Measurements from ENCODE around the gene CTNNA1.

CTNNA1 gene

DNA sequence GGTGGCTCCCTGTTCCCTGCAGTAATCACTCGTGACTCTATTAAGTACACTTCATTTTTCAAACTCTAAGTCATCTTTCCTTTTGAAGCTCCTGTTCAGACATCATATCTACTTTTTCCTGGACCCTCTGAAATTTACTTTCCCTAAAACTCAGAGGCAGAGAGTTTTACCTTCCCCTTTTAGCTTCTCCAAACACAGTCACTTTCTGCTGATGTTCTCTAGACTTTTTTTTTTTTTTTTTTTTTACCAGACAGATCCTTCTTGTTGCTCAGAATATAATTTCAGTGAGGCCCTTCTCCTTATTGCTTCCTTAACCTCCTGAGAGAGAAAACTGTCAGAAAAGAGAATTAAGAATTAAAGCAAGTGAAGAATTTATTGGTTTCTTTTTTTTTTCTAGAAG is 208.5 kb downstream of the CTNNA1 start:
- no peak for TF ChIP-seq CTCF (IDR thresholded peaks at IDR 0.05; ENCODE audit: control insufficient read depth, extremely low read depth, insufficient read depth)
- DNase-seq (ENCODE audit: low read depth): no peak
- no peak overlapping the region for H3K4me3 ChIP-seq (ENCODE audit: low read depth, low read length)

DNA sequence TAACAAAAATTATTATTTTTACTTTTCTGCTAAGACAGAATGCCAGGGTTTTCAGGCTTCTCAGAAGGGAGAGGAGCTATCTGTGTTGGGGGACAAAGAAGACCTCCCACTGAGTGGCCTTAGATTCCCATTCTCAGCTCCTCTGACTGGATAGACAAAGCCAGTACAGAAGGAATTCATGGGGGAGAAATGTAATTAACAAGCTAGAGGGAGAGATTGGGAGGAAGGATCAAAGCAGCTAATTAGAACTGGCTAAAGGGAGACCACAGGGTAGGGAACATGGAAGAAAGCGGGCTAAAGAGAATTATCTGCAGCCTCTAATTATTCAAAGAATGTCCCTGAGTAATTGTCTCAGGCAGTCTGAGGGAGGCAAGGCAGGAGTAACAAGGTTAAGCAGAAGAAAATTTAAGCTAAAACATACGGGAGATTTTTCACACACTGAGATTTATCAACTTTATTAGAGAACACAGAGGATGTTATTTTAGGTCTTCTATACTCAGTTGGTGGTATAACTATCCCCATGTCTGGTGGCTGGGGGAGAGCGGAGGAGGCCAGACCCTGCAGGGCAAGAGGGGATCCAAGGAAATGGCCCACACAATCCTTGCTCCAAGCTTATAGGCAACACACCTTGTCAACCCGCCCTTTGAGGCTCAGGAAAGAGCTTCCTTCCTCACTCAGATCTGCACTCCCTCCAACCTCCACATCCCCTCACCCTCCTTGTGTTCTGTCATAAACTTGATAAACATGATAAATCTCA is 209.6 kb downstream of the CTNNA1 start:
- no peak for TF ChIP-seq CTCF (IDR thresholded peaks at IDR 0.05; ENCODE audit: control insufficient read depth, extremely low read depth, insufficient read depth)
- DNase-seq (ENCODE audit: low read depth): no peak
- H3K4me3 ChIP-seq (ENCODE audit: low read depth, low read length): no peak overlapping the region

DNA sequence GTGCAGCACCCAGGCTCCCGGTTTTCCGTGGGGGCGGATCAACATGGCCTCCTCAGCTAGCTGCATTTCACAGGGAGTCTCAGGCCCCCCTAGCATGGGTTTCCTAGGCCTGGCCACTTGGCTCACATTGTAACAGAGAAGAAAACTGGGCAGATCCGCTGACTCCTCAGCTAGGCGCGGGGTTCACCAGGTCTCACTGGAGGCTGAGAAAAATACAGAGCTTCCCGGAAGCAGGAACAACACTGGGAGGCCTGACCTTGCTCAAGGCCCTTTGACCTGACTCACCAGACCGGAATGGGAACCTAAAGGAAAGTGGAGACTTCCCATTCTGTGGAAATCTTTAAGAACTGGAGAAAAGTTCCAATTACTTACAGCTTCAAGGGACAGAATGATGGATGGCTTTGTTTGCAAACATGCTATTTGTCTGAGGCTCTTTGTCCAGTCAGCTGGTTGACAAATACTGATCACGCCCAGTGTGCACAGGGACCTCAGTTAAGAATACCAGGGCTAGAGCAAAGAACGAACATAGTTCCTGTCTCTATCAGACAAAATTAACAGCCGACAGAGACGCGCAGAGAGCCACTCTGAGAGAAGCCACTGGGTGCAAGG is 210.6 kb downstream of the CTNNA1 start:
- no peak overlapping the region for H3K4me3 ChIP-seq (ENCODE audit: low read depth, low read length)
- TF ChIP-seq CTCF (IDR thresholded peaks at IDR 0.05; ENCODE audit: control insufficient read depth, extremely low read depth, insufficient read depth): no peak
- DNase-seq (ENCODE audit: low read depth): no peak

GRCh38 chr5:138964647-138965201 is 211.5 kb downstream of the CTNNA1 start:
- no peak for DNase-seq (ENCODE audit: low read depth)
- TF ChIP-seq CTCF (IDR thresholded peaks at IDR 0.05; ENCODE audit: control insufficient read depth, extremely low read depth, insufficient read depth): no peak
- no peak overlapping the region for H3K4me3 ChIP-seq (ENCODE audit: low read depth, low read length)

- no peak for DNase-seq (ENCODE audit: low read depth)
- no peak overlapping the region for H3K4me3 ChIP-seq (ENCODE audit: low read depth, low read length)
- no peak for TF ChIP-seq CTCF (IDR thresholded peaks at IDR 0.05; ENCODE audit: control insufficient read depth, extremely low read depth, insufficient read depth)
Observed at GRCh38 chr5:138965626-138966025, 212.4 kb downstream of the CTNNA1 start.

- no peak for TF ChIP-seq CTCF (IDR thresholded peaks at IDR 0.05; ENCODE audit: control insufficient read depth, extremely low read depth, insufficient read depth)
- no peak overlapping the region for H3K4me3 ChIP-seq (ENCODE audit: low read depth, low read length)
- DNase-seq (ENCODE audit: low read depth): no peak
Observed at GRCh38 chr5:138966236-138966985, 213.2 kb downstream of the CTNNA1 start.

Data from LNCaP clone FGC (cell line).